ENCODE data around the gene ABCB7.

DNA sequence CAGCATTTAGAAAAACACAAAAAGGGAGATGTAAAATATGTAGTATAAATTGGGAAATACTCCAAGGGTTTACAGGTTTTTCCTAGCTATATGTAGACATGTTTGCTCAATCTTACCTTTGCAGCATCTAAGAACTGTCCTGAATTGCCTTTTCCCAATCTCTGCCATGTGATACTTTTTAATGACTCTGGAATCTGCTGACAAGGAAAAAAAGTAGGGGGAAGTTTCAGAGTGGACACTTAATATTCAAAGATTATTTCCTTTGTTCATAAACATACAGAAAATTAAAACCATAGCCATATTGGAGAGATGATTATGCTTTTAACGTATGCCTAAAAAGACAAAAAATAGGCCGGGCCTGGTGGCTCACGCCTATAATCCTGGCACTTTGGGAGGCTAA, 41.4 kb downstream of the ABCB7 start:
- TF ChIP-seq, protein P1, sequence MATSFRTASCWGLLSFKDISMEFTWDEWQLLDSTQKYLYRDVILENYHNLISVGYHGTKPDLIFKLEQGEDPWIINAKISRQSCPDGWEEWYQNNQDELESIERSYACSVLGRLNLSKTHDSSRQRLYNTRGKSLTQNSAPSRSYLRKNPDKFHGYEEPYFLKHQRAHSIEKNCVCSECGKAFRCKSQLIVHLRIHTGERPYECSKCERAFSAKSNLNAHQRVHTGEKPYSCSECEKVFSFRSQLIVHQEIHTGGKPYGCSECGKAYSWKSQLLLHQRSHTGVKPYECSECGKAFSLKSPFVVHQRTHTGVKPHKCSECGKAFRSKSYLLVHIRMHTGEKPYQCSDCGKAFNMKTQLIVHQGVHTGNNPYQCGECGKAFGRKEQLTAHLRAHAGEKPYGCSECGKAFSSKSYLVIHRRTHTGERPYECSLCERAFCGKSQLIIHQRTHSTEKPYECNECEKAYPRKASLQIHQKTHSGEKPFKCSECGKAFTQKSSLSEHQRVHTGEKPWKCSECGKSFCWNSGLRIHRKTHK (tag by site-specific recombination; IDR thresholded peaks at IDR 0.05), result no peak
- TF ChIP-seq SP3 (tag by site-specific recombination; IDR thresholded peaks at IDR 0.05), result no peak
- TF ChIP-seq ZNF23 (tag by site-specific recombination; IDR thresholded peaks at IDR 0.05; ENCODE audit: borderline replicate concordance), result no peak
